Neural progenitor cell (in vitro differentiated cells): Measurements from ENCODE around the gene TAF4B. TPM values are rescaled to one million over a fixed set of nuclear protein-coding genes. Genes with fewer than 3 reads are reported as not detected.

Experiments
- DNase-seq: peaks from one replicate; pipeline ENCODE4 v3.0.0-alpha.2; 2016; ENCODE audit warnings: low spot score
- H2AFZ ChIP-seq: fragments of 200-600 bp; sonication (generic); replicated peaks from 2 replicates; pipeline ENCODE4 v1.6.1; 2016; ENCODE audit warnings: antibody characterized with exemption
- H3F3A ChIP-seq: fragments of 200-600 bp; sonication (generic); 2 replicates; pipeline ENCODE4 v1.6.1; 2016; ENCODE audit warnings: antibody characterized with exemption, low read depth
- H3K27ac ChIP-seq: fragments of 200-600 bp; sonication (generic); 2 replicates; pipeline ENCODE4 v1.5.1; 2016; ENCODE audit warnings: mild to moderate bottlenecking
- H3K27me3 ChIP-seq: fragments of 200-600 bp; sonication (generic); 2 replicates; pipeline ENCODE4 v1.6.1; 2016; ENCODE audit warnings: mild to moderate bottlenecking, moderate library complexity
- H3K36me3 ChIP-seq: fragments of 200-600 bp; sonication (generic); 2 replicates; pipeline ENCODE4 v1.5.1; 2016
- H3K4me1 ChIP-seq: fragments of 200-600 bp; sonication (generic); 2 replicates; pipeline ENCODE4 v1.6.1; 2016; ENCODE audit warnings: mixed run types
- H3K4me2 ChIP-seq: fragments of 200-600 bp; sonication (generic); 2 replicates; pipeline ENCODE4 v1.6.1; 2016
- H3K4me3 ChIP-seq: fragments of 200-600 bp; sonication (generic); 2 replicates; pipeline ENCODE4 v1.5.1; 2016
- H3K79me2 ChIP-seq: fragments of 200-600 bp; sonication (generic); 2 replicates; pipeline ENCODE4 v1.6.1; 2016; ENCODE audit warnings: low read depth
- H3K9ac ChIP-seq: fragments of 200-600 bp; sonication (generic); 2 replicates; pipeline ENCODE4 v1.6.1; 2016
- H3K9me3 ChIP-seq: fragments of 200-600 bp; sonication (generic); 2 replicates; pipeline ENCODE4 v1.5.1; 2016; ENCODE audit warnings: low read depth
- H4K20me1 ChIP-seq: fragments of 200-600 bp; sonication (generic); 2 replicates; pipeline ENCODE4 v1.6.1; 2016; ENCODE audit warnings: low read depth
- H3K27ac Mint-ChIP-seq: 3 replicates; pipeline ENCODE4 v1.8.0; 2021; ENCODE audit warnings: mixed read lengths
- H3K27me3 Mint-ChIP-seq: 2 replicates; pipeline ENCODE4 v1.8.0; 2022; ENCODE audit warnings: low read depth, mild to moderate bottlenecking, inconsistent platforms, moderate library complexity, mixed read lengths; ENCODE audit not compliant: insufficient read depth
- H3K36me3 Mint-ChIP-seq: 3 replicates; pipeline ENCODE4 v1.8.0; 2021; ENCODE audit warnings: mixed read lengths
- H3K4me1 Mint-ChIP-seq: 3 replicates; pipeline ENCODE4 v1.8.0; 2021; ENCODE audit warnings: mixed read lengths
- H3K4me3 Mint-ChIP-seq: 3 replicates; pipeline ENCODE4 v1.8.0; 2021; ENCODE audit warnings: mild to moderate bottlenecking, moderate library complexity, mixed read lengths
- H3K9me3 Mint-ChIP-seq: 3 replicates; pipeline ENCODE4 v1.8.0; 2020; ENCODE audit warnings: mixed read lengths
- EZH2 ChIP-seq: fragments of 200-600 bp; sonication (generic); IDR thresholded peaks from 2 replicates; pipeline ENCODE4 v1.6.1; 2017; ENCODE audit warnings: antibody characterized with exemption, mild to moderate bottlenecking, moderate library complexity
- EZH2phosphoT487 ChIP-seq: fragments of 200-600 bp; sonication (generic); IDR thresholded peaks from 2 replicates; pipeline ENCODE4 v1.6.1; 2017; ENCODE audit warnings: antibody characterized with exemption
- total RNA-seq: library from RNA; depleted of rRNA; stranded (reverse); fragments of >200 nt; gene quantifications from 2 replicates; pipeline ENCODE4 v1.2.3, GENCODE V29; 2015; ENCODE audit warnings: low replicate concordance
- TF ChIP-seq, protein P1 (sequence below): fragments of 200-600 bp; sonication (generic); IDR thresholded peaks from 2 replicates; pipeline ENCODE4 v1.5.1; 2017; ENCODE audit warnings: antibody characterized with exemption, mild to moderate bottlenecking

TAF4B gene
- total RNA-seq, 1 donor from 2014 or later: 6.9 TPM

DNA sequence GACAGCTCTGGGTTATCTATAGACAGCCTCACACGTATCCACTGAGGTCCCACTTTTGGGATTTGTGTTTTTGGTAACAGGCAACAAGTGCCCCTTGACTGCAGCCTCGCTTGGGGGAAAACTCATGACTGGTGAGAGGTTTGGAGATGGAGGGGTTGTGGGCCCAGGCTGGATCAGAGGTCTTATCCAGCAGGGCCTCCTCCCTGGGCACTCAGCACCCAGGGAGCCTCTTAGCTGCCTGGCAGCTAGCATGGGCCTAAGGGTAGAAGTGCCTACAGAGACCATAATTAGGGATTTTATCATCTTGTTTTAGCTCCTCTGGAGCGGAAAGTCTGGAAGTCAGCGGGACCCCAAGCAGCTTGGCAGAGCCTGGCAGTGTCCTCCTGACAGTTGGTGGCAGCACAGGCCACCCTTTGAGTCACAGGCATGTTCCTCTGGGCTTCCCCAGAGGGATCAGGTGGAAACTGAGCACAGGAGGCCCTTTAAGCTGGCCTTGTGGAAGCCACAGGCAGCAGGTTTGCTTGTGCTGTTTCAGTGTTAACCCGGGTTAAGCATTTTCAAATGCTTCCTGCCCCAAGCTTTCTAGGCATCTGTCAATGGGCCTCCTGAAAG, 179.1 kb downstream of the TAF4B start:
- no peaks in the 10 kb centered on the region for H3K79me2 ChIP-seq
- H3F3A ChIP-seq: no peaks in the 10 kb centered on the region
- no peak overlapping the region for H3K4me3 ChIP-seq
- no peak for TF ChIP-seq EZH2phosphoT487
- TF ChIP-seq, protein P1, sequence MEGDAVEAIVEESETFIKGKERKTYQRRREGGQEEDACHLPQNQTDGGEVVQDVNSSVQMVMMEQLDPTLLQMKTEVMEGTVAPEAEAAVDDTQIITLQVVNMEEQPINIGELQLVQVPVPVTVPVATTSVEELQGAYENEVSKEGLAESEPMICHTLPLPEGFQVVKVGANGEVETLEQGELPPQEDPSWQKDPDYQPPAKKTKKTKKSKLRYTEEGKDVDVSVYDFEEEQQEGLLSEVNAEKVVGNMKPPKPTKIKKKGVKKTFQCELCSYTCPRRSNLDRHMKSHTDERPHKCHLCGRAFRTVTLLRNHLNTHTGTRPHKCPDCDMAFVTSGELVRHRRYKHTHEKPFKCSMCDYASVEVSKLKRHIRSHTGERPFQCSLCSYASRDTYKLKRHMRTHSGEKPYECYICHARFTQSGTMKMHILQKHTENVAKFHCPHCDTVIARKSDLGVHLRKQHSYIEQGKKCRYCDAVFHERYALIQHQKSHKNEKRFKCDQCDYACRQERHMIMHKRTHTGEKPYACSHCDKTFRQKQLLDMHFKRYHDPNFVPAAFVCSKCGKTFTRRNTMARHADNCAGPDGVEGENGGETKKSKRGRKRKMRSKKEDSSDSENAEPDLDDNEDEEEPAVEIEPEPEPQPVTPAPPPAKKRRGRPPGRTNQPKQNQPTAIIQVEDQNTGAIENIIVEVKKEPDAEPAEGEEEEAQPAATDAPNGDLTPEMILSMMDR: peak; percentile 43
- H3K9me3 Mint-ChIP-seq: peaks cover 2% of the 10 kb centered on the region
- peak overlapping the region; percentile 29 for H2AFZ ChIP-seq
- peaks cover 6% of the 10 kb centered on the region for H3K27me3 Mint-ChIP-seq
- no peaks in the 10 kb centered on the region for H4K20me1 ChIP-seq
- H3K4me3 Mint-ChIP-seq: no peak overlapping the region
- no peaks in the 10 kb centered on the region for H3K27me3 ChIP-seq
- H3K4me1 Mint-ChIP-seq: peaks cover 20% of the 10 kb centered on the region
- no peak overlapping the region for H3K4me2 ChIP-seq
- peak; percentile 48 for DNase-seq
- no peaks in the 10 kb centered on the region for H3K4me1 ChIP-seq
- H3K9ac ChIP-seq: no peak overlapping the region
- no peaks in the 10 kb centered on the region for H3K9me3 ChIP-seq
- no peak overlapping the region for H3K27ac ChIP-seq
- H3K36me3 ChIP-seq: no peaks in the 10 kb centered on the region
- no peaks in the 10 kb centered on the region for H3K36me3 Mint-ChIP-seq
- no peak overlapping the region for H3K27ac Mint-ChIP-seq

DNA sequence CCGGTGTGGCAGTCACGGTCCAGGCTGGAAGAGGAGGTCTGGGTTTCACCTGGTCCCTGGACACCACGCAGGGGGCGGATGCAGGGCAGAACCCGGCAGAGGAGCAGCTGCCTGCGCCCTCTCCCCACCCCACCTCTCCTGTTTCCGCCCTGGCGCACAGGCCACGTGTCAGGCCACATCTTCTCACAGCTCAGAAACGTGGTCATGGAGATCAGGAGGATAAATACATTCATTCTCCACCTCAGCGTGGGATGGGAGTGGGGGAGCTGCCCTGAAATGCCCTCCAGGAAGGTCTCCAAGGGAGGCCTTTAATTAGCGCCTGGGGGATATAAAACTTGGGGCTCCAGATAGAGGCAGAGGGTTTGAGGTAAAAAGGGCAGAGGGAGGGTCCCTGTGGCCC, 180.1 kb downstream of the TAF4B start:
- no peak overlapping the region for H3K4me2 ChIP-seq
- no peaks in the 10 kb centered on the region for H3F3A ChIP-seq
- no peak overlapping the region for H2AFZ ChIP-seq
- H3K4me1 Mint-ChIP-seq: peaks cover 20% of the 10 kb centered on the region
- no peak overlapping the region for H3K9ac ChIP-seq
- H3K9me3 ChIP-seq: no peaks in the 10 kb centered on the region
- no peak overlapping the region for H3K27ac Mint-ChIP-seq
- peaks cover 2% of the 10 kb centered on the region for H3K9me3 Mint-ChIP-seq
- H3K27ac ChIP-seq: no peak overlapping the region
- no peak overlapping the region for H3K4me3 ChIP-seq
- no peaks in the 10 kb centered on the region for H4K20me1 ChIP-seq
- H3K79me2 ChIP-seq: no peaks in the 10 kb centered on the region
- H3K4me1 ChIP-seq: no peaks in the 10 kb centered on the region
- no peaks in the 10 kb centered on the region for H3K27me3 ChIP-seq
- peaks cover 8% of the 10 kb centered on the region for H3K27me3 Mint-ChIP-seq
- H3K36me3 Mint-ChIP-seq: no peaks in the 10 kb centered on the region
- DNase-seq: no peak
- no peaks in the 10 kb centered on the region for H3K36me3 ChIP-seq
- H3K4me3 Mint-ChIP-seq: no peak overlapping the region
- TF ChIP-seq EZH2 (no peak), EZH2phosphoT487 (no peak)
- TF ChIP-seq, protein P1: no peak

DNA sequence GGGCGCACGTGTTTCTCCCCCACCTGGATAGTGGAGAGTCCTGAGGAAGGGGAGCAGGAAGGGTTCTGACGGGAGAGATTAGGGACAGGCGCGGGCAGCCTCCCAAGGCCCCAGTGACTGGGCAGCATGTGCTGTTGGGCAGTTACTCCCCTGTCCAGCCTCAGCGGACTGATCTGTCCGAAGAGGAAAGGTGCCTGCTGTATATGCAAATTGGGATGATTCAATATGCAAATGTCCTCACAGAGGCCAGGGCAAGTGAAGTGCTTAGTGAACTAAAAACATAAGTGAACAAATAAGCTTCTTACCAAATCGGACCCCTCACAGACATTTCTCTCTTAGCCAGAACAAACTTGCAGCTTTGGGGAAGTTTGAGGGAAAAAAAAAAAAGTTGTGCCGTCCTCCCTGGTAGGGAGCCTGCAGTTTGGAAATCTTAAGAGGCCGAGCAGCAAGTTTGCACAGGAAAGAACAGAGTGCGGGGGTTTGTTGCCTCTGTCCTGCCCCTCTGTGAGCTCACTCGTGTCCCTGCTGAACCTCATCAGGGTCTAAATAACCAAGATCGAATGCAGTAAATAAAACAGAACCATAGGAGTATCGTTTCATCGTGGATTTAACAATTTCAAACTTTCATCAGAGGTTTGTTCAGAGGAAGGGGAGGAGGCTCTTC, 180.7 kb downstream of the TAF4B start:
- DNase-seq: no peak
- H2AFZ ChIP-seq: peak overlapping the region; percentile 46

More for the DNA sequence above, 180.7 kb downstream of the TAF4B start:
- H3K9me3 Mint-ChIP-seq: peaks cover 2% of the 10 kb centered on the region
- Histone ChIP-seq H3K36me3 (no peaks in the 10 kb centered on the region), H4K20me1 (no peaks in the 10 kb centered on the region), H3K4me1 (no peaks in the 10 kb centered on the region), H3K27ac (no peak overlapping the region), H3K27me3 (no peaks in the 10 kb centered on the region), H3K79me2 (no peaks in the 10 kb centered on the region), H3K4me3 (no peak overlapping the region), H3K9me3 (no peaks in the 10 kb centered on the region), H3K4me2 (no peak overlapping the region), H3F3A (no peaks in the 10 kb centered on the region), H3K9ac (no peak overlapping the region)
- peak overlapping the region; percentile 50 for H3K27ac Mint-ChIP-seq
- no peaks in the 10 kb centered on the region for H3K36me3 Mint-ChIP-seq
- H3K27me3 Mint-ChIP-seq: peaks cover 8% of the 10 kb centered on the region
- no peak for TF ChIP-seq EZH2phosphoT487
- TF ChIP-seq, protein P1: no peak
- no peak for TF ChIP-seq EZH2
- H3K4me3 Mint-ChIP-seq: no peak overlapping the region
- peaks cover 20% of the 10 kb centered on the region for H3K4me1 Mint-ChIP-seq
